Measurements from ENCODE around the gene TNNT3. TPM values are rescaled to one million over a fixed set of nuclear protein-coding genes. Genes with fewer than 3 reads are reported as not detected.
"Not testable (repeated sequence)": the region's sequence is repeated elsewhere in the genome, so short reads cannot be mapped to it uniquely, and the experiment has no call there.

The TNNT3 gene
- under 1 TPM in 1 of 2 experiments, not detected in 1; 0.42 TPM for total RNA-seq

DNA sequence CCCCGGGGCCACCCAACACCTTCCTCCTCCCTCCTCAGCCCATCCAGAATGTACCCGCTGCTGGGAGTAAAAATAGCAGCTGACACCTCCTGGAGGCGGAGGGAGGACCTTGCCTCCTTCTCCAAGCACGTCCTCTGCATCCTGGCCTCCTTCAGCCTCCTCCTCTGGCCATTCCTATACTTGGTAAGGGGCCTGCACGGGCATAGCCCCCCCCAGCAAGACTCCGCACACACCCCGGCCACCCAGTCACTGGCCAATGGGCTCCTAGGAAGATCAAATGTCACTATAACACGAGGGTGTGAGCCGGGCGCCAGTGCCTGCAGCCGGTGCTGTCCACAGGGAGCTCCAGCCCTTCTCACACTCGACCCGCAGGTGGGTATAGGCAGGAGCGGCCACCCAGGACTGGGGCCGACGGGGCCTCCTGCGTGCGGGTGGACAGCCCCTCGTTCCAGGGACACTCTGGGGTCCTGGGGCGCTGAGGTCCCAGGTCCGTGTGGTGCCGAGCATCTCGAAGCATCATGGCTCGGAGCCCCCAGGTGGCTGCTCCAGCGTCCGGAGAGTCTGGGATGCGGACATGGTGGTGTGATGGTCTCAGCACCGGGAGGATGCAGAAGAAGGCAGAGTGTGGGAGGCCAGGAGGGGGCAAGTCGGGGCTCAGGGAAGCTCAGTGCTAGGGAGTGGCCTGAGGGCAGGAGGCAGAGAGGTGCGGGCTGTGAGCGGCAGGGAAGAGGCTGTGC, at the start of gene TNNT3:
TSS of gene TNNT3 (plus strand) at position 313 of the 737 bp plus-strand sequence. CDS start 3,172 bp downstream, outside the sequence.
- ChIA-PET POLR2A (interaction anchor here (0.6 kb wide), 1 partner anchor 15 kb away, joined by 7 read pairs; no protein-coding TSS in a partner anchor), CTCF (no interaction called here)

DNA sequence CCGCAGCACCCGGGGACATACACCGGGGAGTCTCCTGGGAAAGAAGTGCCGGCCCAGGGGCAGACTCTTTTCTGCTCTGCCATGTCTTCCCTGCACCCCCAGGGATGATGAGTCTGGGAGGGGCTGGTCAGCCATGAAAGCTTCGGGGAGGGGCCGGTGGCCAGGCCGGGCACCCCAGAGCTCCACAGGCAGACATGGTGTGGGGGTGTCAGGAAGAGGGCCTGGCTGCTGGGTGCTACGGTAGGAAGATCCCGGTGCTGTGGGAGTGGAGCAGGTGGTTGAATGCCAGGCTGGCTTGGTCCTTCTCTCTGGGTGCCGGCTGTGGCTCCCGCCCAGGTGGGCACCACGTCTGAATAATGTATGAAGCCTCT, 49.2 kb upstream of the TNNT3 start:
- POLR2A ChIA-PET, result interaction anchor here (1.0 to 1.1 kb wide), 2 partner anchors 12 to 19 kb away, joined by 3 read pairs; no protein-coding TSS in a partner anchor

DNA sequence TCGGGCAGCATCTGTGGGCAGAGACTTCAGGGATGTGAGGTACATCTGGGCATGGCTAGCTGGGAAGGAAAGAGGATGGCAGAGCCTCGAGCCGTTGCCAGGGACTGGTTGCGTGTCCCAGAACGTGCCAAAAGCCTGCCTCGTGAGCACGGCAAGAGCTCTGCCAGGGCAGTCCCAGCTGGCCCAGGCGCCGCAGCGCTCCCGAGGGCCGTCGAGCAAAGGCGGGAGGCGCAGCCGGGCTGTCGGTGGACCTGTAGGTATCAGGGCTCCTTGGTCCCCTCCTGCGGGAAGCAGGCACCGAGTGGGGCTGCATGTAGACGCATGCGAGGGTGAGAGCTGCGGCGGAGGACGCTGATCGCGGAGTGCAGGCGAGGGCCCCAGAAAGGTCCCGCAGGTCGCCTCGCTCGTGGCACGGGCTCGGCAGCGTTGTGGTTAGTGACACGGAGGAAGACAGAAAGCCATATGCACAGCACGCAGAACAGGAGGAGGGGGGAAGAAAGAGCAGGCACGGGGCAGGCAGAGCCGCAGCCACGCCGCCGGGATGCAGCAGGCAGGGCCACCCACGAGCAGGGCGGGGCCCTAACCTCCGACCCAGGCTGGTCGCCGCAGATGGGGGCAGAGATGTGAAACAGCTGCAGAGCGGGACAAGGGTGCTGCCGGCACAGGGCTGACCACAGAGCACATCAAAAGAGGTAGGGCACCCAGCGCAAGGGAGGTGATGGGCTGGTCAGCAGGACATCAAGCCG, 48.6 kb upstream of the TNNT3 start:
- ChIA-PET POLR2A (interaction anchor here (1.0 to 1.1 kb wide), 2 partner anchors 11 to 18 kb away, joined by 3 read pairs; no protein-coding TSS in a partner anchor), CTCF (interaction anchor here (1.4 to 3.5 kb wide), 4 partner anchors 10 to 177 kb away, joined by 3 to 14 read pairs (median 8); no protein-coding TSS in a partner anchor)

More for the DNA sequence above, 49.2 kb upstream of the TNNT3 start:
- CTCF ChIA-PET, result interaction anchor here (1.4 to 3.5 kb wide), 4 partner anchors 11 to 176 kb away, joined by 3 to 14 read pairs (median 8); no protein-coding TSS in a partner anchor

DNA sequence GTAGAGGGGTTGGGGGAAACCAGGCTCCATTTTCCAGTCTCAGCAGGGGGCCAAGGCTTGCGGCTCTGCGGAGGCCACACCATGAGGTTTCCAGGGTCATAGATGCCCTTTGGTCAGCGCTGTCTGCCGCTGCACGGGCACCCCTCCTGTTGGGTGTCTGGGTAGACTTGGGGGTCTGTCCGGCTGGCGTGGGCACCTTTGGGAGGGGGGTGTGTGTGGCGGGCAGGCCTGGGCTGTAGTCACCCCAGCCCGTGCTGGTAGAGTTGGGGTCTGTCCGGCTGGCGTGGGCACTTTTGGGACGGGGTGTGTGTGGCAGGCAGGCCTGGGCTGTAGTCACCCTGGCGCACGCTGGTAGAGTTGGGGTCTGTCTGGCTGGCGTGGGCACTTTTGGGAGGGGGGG, 48.0 kb upstream of the TNNT3 start:
- POLR2A ChIA-PET, result interaction anchor here (1.1 kb wide), 1 partner anchor 10 kb away, joined by 3 read pairs; no protein-coding TSS in a partner anchor
- CTCF ChIA-PET, result interaction anchor here (1.7 to 3.5 kb wide), 2 partner anchors 11 to 178 kb away, joined by 8 to 14 read pairs; no protein-coding TSS in a partner anchor

DNA sequence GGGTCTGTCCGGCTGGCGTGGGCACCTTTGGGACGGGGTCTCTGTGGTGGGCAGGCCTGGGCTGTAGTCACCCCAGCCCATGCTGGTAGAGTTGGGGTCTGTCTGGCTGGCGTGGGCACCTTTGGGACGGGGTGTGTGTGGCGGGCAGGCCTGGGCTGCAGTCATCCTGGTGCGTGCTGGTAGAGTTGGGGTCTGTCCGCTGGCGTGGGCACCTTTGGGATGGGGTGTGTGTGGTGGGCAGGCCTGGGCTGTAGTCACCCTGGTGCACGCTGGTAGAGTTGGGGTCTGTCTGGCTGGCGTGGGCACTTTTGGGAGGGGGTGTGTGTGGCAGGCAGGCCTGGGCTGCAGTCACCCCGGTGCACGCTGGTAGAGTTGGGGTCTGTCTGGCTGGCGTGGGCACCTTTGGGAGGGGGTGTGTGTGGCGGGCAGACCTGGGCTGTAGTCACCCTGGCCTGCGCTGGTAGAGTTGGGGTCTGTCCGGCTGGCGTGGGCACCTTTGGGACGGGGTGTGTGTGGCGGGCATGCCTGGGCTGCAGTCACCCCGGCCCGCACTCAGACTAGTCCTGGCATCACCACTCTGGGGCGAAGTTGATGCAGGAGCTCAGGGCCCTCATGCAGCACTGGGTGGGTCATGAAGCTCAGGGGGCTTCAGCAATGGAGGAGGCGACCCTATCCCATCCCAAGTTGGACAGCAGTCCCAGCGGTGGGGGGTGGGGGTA, 47.1 kb upstream of the TNNT3 start:
- POLR2A ChIA-PET, result no interaction called here
- CTCF ChIA-PET, result interaction anchor here (1.4 kb wide), 1 partner anchor 10 kb away, joined by 5 read pairs; no protein-coding TSS in a partner anchor

DNA sequence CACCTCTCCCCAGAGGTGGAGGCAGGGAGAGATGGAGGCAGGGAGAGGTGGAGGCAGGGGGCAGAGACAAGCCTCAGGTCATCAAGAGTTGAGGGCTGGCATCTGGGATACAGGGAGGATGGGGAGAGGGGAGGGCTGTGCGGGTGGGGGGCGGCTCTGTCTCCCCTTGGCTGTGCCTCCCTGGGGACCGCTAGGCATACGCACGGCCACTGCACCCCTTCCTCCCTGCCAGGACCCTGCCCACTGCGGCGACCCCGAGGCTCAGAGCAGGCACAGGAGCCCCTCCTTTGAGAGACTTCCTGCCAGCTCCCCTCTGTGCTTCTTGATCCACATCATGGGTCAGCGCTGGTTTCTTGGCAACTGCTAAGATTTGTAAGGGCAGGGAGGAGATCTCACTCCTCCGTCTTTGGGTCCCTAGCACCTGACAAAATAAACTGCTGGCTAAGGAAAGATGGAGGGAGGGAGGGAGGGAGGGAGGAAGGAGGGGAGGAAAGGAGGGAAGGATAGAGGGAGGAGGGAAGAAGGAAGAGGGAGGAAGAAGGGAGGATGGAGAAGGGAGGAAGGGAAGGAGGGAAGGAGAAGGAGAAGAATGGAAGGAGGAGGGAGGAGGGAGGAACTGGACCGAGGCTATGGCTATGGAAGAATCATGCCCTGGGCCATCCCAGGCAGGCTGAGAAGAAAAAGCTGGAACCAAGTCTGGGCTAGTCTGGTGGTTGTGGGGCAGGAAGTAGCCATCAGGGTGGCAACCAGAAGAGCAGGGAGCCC, 46.3 kb upstream of the TNNT3 start:
- CTCF ChIA-PET, result interaction anchor here (1.4 kb wide), 1 partner anchor 9 kb away, joined by 5 read pairs; no protein-coding TSS in a partner anchor
- POLR2A ChIA-PET, result no interaction called here

DNA sequence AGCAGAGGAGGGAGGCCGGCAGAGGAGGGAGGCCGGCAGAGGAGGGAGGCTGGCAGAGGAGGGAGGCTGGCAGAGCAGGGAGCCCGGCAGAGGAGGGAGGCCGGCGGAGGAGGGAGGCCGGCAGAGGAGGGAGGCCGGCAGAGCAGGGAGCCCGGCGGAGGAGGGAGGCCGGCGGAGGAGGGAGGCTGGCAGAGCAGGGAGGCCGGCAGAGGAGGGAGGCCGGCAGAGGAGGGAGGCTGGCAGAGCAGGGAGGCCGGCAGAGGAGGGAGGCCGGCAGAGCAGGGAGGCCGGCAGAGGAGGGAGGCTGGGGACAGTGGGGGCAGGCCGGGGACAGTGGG, 45.7 kb upstream of the TNNT3 start:
- POLR2A ChIA-PET, result not testable (repeated sequence)

DNA sequence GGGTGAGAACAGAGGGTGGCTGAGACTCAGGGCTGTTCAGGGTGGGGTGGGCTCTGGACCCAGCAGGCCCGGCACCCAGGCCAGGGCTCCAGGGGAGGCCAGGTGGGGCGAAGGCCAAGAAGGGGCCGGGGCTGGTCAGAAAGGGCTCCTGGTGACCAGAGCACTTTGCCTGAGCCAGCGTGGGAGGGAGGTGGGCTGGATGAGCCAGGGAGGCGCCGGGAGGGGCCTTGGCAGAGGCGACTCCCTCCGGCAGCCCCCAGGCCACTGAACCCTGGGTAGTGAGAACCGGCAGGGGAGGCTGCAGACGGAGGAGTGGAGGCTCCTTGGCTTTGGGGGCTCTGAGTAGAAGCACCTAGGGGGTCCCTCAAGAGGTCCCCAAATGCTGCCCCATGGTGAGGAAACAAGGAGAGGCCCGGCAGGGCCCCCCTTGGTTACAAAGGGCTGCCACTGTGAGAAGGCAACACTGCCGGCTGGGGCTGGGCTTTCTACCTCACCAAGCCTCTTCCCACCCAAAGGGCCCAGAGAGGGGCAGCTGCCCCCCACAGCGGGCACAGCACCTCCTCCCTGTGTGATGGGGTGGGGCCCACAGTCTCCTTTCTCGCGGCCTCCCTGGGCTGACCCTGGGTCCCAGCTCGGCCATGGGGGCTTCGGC, 44.9 kb upstream of the TNNT3 start:
- CTCF ChIA-PET, result interaction anchor here (0.6 kb wide), 1 partner anchor 104 kb away, joined by 3 read pairs; no protein-coding TSS in a partner anchor
- POLR2A ChIA-PET, result not testable (repeated sequence)

More for the DNA sequence above, 45.7 kb upstream of the TNNT3 start:
- CTCF ChIA-PET, result not testable (repeated sequence)

DNA sequence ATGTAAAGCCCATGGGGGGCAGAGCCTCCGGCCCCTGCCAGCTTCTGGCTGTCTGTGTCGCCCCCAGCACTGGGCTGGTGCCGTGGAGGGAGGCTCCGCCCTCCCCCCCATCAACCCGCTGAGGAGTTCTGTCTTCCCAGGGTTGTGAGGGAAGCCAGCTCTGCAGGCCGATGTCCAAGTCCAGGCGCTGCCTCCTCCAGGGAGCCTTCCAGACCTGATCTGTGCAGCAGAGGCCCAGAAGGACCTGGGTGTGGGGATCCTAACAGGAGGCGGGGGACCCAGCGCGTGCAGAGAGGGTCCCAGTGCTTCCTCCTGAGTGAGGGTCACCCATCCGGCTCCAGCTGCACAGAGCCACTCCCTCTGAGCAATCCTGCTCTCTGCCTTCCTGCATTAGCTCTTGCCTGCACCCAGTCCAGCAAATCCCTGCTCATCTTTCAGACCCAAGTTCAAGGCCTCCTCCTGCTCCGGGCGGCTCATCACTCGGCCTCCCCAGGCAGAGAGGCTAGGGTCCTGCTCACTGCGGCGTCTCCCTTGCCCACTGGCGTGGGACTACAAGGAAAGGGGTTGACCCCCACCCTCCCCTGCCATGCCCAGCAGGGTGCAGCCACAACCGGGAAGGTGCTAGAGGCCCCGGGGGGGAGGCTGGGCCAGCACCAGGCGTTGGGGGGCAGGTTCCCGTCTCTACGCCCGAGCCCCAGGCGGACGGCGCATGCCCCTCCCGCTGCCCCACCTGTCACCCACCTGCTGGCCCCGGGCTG, 44.2 kb upstream of the TNNT3 start:
- ChIA-PET POLR2A (no interaction called here), CTCF (interaction anchor here (0.6 to 1.7 kb wide), 2 partner anchors 25 to 104 kb away, joined by 3 to 4 read pairs; no protein-coding TSS in a partner anchor)

DNA sequence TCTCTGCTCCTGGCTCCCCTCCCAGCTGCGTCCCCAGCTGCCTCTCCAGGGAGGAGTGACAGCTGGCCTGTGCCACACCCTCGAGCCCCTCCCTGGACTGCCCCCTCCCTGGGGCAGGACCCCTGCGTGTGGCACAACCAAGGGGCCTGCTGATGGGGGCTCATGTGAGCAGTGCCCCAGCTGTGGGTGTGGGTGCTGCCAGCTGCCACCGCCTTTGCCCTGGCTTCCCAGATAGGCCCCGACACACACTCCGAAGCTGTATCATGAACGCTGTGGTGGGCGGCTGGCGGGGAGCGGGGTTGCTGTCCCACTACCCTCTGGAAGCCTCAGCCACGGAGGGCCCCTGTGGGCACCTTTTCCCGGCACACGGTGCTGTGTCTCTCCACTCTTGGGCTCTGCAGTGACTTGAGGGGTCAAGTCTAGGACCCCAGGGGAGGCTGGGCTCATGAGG, 43.6 kb upstream of the TNNT3 start:
- POLR2A ChIA-PET, result not testable (repeated sequence)
- CTCF ChIA-PET, result interaction anchor here (1.0 to 1.7 kb wide), 5 partner anchors 13 to 275 kb away, joined by 3 to 9 read pairs (median 4); no protein-coding TSS in a partner anchor

DNA sequence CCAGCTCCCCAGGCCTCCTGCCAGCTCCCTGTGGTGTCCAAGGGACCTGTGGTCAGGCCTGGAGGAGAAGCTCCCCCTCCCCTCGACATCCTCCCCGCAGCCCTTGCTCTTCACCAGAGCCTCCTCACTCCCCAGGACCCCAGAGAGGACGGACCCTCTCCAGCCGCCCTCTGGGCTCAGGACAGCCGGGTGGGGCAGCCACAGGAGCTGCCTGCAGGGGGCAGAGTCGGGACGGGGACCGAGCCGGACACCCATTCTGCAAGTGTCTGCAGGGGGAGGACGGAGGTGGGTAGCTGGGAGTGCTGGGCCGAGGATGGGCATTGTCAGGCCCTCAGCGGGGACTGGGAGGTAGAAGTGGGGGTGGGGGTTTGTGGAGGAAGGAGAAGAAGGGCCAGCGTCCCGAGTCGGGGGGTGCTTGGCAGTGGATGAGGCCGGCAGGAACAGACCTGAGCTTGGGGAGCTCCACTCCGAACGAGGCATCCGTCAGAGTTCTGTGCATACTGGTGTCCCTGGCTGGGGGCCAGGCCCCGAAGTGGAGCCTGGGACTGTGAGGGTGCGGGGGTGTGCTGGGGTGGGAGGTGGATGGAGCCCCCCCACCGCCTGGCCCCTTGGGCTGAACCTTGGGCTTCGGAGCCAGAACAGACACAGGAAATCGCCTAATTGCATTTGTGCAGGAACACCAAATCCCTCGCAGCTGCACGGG, 43.0 kb upstream of the TNNT3 start:
- CTCF ChIA-PET, result interaction anchor here (0.6 to 1.7 kb wide), 7 partner anchors 12 to 275 kb away, joined by 3 to 9 read pairs (median 4); no protein-coding TSS in a partner anchor
- POLR2A ChIA-PET, result interaction anchor here (0.6 kb wide), 1 partner anchor 183 kb away, joined by 3 read pairs; no protein-coding TSS in a partner anchor

DNA sequence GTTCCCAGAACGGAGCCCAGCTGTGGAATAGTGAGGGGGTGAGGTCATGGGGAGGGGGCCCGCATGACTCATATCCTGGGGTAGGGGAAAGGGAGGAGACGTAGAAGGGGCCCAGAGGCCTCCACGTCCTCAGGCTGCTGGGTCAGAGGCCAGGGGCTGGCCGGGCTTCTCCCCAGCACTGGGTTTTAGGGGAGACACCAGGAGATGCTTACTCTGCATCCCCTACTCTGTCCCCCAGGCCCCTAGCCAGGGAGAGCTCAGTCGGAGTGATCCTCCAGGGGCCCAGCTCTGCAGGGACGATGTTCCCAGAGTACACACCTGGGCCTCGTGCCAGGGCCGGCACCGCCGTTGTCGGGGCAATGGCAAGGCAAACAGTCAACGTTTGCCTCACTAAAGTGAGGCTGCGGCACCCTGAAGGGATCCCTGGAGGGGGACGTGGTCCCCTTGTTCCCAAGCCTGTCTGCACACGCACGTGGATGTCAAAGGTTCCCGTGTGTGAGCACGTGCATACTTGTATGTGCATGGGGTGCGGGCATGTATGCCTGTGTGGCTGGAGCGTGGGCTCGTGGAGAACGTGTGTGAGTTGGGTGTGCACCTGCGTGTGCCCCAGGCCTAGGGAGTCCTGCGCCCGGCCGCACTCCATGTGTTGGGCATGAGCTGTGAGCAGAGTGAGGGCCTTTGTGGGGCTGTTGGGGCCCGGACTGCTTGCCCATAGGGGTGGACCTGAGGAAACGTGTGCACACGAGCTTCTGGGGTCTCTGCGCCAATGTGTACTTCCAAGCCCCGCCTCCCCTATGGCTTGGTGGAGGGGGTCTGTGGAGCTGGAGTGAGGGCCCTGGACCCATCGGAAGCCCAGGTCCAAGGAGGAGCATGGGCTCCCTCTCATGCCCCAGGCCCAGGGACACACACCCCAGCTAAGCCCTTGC, 42.0 kb upstream of the TNNT3 start:
- CTCF ChIA-PET, result interaction anchor here (0.6 to 1.7 kb wide), 4 partner anchors 22 to 198 kb away, joined by 3 to 9 read pairs (median 4); no protein-coding TSS in a partner anchor
- POLR2A ChIA-PET, result interaction anchor here (0.6 kb wide), 1 partner anchor 184 kb away, joined by 3 read pairs; no protein-coding TSS in a partner anchor

DNA sequence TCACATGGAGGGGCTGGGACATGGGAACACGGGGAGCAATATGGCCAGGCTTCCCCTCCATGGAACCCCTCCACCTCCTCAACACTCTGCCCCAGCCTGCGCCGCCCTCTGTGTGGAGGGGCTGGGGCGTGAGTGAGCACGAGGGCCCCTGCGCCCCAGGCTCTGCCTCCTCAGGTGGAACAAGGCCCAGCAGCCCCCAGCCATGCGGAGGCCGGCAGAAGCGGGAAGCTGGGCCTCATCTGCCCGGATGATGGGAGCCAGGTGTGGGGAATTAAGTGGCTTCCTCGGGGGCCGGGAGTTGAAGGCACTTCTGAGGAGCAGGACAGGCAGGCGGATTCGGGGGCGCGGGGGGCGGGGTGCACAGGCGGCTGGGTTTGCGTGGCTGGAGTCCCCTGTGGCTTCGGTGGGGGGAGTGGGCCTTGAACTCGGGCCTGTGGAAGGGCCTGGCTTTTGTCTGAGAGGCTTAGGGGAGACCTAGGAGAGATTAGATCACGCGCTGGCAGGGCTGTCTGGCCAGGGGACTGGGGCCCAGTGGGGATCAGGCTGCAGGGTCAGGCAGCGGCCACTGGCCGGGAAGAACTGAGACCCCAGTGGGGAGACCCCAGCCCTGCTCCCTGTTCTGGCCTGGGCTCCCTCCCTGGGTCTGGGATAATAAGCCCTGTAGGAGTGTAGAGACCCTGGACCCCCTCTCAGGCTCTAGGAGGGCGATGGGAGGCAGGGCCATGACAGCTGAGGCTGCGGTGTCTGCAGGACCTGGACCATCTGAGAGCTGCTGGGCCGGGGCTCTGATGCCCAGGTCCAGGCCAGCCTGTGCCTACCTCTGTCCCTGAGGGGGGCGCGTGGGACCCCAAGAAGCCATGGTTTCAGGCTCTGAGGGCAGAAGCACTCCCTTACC, 41.1 kb upstream of the TNNT3 start:
- ChIA-PET CTCF (interaction anchor here (1.5 to 1.7 kb wide), 2 partner anchors 46 to 185 kb away, joined by 3 to 4 read pairs; no protein-coding TSS in a partner anchor), POLR2A (no interaction called here)

DNA sequence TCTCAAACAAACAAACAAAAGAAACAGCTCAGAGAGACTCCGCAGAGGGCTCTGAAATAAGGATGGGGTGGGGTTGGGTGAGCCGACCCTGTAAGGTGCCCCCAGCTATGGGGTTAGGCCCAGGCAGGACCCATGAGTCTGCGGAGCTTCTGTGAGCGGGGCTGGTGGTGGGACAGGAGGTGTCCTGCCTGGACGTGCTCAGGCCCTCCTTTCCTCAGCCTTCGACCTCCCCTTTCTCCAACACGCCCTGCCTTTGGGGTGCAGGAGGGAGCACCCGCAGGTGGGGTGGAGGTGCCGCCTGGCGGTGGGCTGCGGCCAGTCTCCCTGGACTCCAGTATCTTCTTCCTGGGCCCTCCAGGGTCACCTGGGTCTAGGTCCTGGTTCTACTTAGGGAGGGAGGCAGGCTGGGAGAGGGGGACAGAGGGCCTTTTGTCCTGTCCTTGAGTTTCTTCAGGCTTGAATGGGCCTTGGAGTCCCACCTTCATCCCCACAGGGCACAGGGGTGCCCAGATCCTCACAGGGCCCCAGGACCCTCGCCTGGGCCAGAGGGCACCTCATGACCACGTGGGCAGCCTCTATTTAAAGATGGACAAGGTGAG, 40.1 kb upstream of the TNNT3 start:
- CTCF ChIA-PET, result no interaction called here
- POLR2A ChIA-PET, result no interaction called here

Measured in activated CD8-positive, alpha-beta memory T cell treated with anti-CD3 and anti-CD28 coated beads for 36 hours (primary cell).